ENCODE results near the gene CASK.
A peak's percentile ranks its signal among the peaks of the same experiment; 100 is the strongest.

Gene CASK, protein sequence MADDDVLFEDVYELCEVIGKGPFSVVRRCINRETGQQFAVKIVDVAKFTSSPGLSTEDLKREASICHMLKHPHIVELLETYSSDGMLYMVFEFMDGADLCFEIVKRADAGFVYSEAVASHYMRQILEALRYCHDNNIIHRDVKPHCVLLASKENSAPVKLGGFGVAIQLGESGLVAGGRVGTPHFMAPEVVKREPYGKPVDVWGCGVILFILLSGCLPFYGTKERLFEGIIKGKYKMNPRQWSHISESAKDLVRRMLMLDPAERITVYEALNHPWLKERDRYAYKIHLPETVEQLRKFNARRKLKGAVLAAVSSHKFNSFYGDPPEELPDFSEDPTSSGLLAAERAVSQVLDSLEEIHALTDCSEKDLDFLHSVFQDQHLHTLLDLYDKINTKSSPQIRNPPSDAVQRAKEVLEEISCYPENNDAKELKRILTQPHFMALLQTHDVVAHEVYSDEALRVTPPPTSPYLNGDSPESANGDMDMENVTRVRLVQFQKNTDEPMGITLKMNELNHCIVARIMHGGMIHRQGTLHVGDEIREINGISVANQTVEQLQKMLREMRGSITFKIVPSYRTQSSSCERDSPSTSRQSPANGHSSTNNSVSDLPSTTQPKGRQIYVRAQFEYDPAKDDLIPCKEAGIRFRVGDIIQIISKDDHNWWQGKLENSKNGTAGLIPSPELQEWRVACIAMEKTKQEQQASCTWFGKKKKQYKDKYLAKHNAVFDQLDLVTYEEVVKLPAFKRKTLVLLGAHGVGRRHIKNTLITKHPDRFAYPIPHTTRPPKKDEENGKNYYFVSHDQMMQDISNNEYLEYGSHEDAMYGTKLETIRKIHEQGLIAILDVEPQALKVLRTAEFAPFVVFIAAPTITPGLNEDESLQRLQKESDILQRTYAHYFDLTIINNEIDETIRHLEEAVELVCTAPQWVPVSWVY

GRCh38 chrX:41923211-41923977, at the start of gene CASK:
Gene CASK, minus strand, starts transcription at chrX:41923554. Its CDS starts 566 bp downstream, at chrX:41922988.
- peaks cover 36% of the 10 kb centered on the region for H3K4me1 ChIP-seq (ENCODE audit: insufficient read depth, low read length)
- TF ChIP-seq EZH2 (IDR thresholded peaks at IDR 0.05; ENCODE audit: borderline replicate concordance, low read depth, low read length, severe bottlenecking): no peak
- TF ChIP-seq, protein P1, sequence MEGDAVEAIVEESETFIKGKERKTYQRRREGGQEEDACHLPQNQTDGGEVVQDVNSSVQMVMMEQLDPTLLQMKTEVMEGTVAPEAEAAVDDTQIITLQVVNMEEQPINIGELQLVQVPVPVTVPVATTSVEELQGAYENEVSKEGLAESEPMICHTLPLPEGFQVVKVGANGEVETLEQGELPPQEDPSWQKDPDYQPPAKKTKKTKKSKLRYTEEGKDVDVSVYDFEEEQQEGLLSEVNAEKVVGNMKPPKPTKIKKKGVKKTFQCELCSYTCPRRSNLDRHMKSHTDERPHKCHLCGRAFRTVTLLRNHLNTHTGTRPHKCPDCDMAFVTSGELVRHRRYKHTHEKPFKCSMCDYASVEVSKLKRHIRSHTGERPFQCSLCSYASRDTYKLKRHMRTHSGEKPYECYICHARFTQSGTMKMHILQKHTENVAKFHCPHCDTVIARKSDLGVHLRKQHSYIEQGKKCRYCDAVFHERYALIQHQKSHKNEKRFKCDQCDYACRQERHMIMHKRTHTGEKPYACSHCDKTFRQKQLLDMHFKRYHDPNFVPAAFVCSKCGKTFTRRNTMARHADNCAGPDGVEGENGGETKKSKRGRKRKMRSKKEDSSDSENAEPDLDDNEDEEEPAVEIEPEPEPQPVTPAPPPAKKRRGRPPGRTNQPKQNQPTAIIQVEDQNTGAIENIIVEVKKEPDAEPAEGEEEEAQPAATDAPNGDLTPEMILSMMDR (IDR thresholded peaks at IDR 0.05; ENCODE audit: borderline replicate concordance, extremely low read depth, low read length, poor library complexity, severe bottlenecking): peak; percentile 24
- H2AFZ ChIP-seq (ENCODE audit: low read depth, low read length): peak within 1 kb of the TSS; percentile 73
- peak within 1 kb of the TSS; percentile 87 for H3K9ac ChIP-seq (ENCODE audit: low read depth, low read length)
- peak within 1 kb of the TSS; percentile 82 for H3K4me2 ChIP-seq (ENCODE audit: insufficient read depth, low read length)
- no peaks in the 10 kb centered on the region; the same call in 1 of the 2 replicates for H3K36me3 ChIP-seq (ENCODE audit: insufficient read depth, low read length)
- ATAC-seq (ENCODE audit: insufficient read depth, low read depth): peak; percentile 87
- H3K27me3 ChIP-seq (ENCODE audit: insufficient read depth, low read length, poor library complexity): no peaks in the 10 kb centered on the region
- peak; percentile 93 for DNase-seq
- H3K9me3 ChIP-seq (ENCODE audit: insufficient read depth, low read length, severe bottlenecking): no peaks in the 10 kb centered on the region
- peaks cover 8% of the 10 kb centered on the region; the same call in 1 of the 2 replicates for H4K20me1 ChIP-seq (ENCODE audit: insufficient read depth, low read length)
- H3K27ac ChIP-seq (ENCODE audit: low read length): peak within 1 kb of the TSS; percentile 91
- peak within 1 kb of the TSS; percentile 89 to 95 for H3K4me3 ChIP-seq (ENCODE audit: low read depth in 1 of 2, low read length in 2 of 2)
- H3K79me2 ChIP-seq (ENCODE audit: insufficient read depth, low read length): peaks cover 49% of the 10 kb centered on the region

DNA sequence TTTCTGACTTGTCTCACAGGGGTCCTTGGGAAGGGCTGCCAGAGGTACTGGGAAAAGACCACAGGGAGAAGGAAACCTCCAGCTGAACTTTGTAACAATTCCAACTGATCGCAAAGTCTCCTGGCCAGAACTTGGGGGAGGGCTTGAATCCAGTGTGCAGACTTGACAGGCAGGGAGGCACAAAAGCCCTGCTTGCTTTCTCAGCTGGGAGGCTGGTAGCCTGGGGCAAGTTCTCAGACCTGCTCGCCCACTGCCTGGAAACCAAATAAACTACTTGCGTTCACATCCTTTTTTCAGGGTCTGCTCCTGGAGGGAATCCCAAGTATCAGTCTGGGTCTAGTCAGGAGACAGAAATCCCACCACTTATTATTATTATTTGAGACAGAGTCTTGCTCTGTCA, 48.0 kb upstream of the CASK start:
- H2AFZ ChIP-seq (ENCODE audit: low read depth, low read length): no peak overlapping the region
- ATAC-seq (ENCODE audit: insufficient read depth, low read depth): no peak
- H3K9ac ChIP-seq (ENCODE audit: low read depth, low read length): no peak overlapping the region

GRCh38 chrX:41970419-41970818, 47.1 kb upstream of the CASK start:
- no peaks in the 10 kb centered on the region for H3K27me3 ChIP-seq (ENCODE audit: insufficient read depth, low read length, poor library complexity)
- no peak overlapping the region for H2AFZ ChIP-seq (ENCODE audit: low read depth, low read length)
- H4K20me1 ChIP-seq (ENCODE audit: insufficient read depth, low read length): no peaks in the 10 kb centered on the region
- H3K4me2 ChIP-seq (ENCODE audit: insufficient read depth, low read length): no peak overlapping the region
- H3K36me3 ChIP-seq (ENCODE audit: insufficient read depth, low read length): no peaks in the 10 kb centered on the region
- H3K9me3 ChIP-seq (ENCODE audit: insufficient read depth, low read length, severe bottlenecking): no peaks in the 10 kb centered on the region
- no peaks in the 10 kb centered on the region for H3K4me1 ChIP-seq (ENCODE audit: insufficient read depth, low read length)
- no peak overlapping the region for H3K9ac ChIP-seq (ENCODE audit: low read depth, low read length)
- no peak overlapping the region for H3K27ac ChIP-seq (ENCODE audit: low read length)
- ATAC-seq (ENCODE audit: insufficient read depth, low read depth): no peak
- H3K79me2 ChIP-seq (ENCODE audit: insufficient read depth, low read length): no peaks in the 10 kb centered on the region
- no peak overlapping the region for H3K4me3 ChIP-seq (ENCODE audit: low read depth in 1 of 2, low read length in 2 of 2)
- no peak for DNase-seq
- TF ChIP-seq EZH2 (IDR thresholded peaks at IDR 0.05; ENCODE audit: borderline replicate concordance, low read depth, low read length, severe bottlenecking): no peak
- TF ChIP-seq, protein P1 (IDR thresholded peaks at IDR 0.05; ENCODE audit: borderline replicate concordance, extremely low read depth, low read length, poor library complexity, severe bottlenecking): no peak

More for the DNA sequence above, 48.0 kb upstream of the CASK start:
- Histone ChIP-seq H3K4me3 (ENCODE audit: low read depth in 1 of 2, low read length in 2 of 2) (no peak overlapping the region), H3K27me3 (ENCODE audit: insufficient read depth, low read length, poor library complexity) (no peaks in the 10 kb centered on the region), H3K36me3 (ENCODE audit: insufficient read depth, low read length) (no peaks in the 10 kb centered on the region), H3K4me2 (ENCODE audit: insufficient read depth, low read length) (no peak overlapping the region), H3K79me2 (ENCODE audit: insufficient read depth, low read length) (no peaks in the 10 kb centered on the region), H3K9me3 (ENCODE audit: insufficient read depth, low read length, severe bottlenecking) (no peaks in the 10 kb centered on the region), H3K27ac (ENCODE audit: low read length) (no peak overlapping the region), H4K20me1 (ENCODE audit: insufficient read depth, low read length) (no peaks in the 10 kb centered on the region), H3K4me1 (ENCODE audit: insufficient read depth, low read length) (no peaks in the 10 kb centered on the region)
- TF ChIP-seq, protein P1 (IDR thresholded peaks at IDR 0.05; ENCODE audit: borderline replicate concordance, extremely low read depth, low read length, poor library complexity, severe bottlenecking): no peak
- no peak for TF ChIP-seq EZH2 (IDR thresholded peaks at IDR 0.05; ENCODE audit: borderline replicate concordance, low read depth, low read length, severe bottlenecking)
- DNase-seq: no peak

Measured in DND-41 (cell line).